GM12801 (cell line): ENCODE results near the gene AKAP6.

Experiments
- CTCF ChIP-seq: IDR thresholded peaks from one replicate; pipeline ENCODE4 v1.5.1; 2011; ENCODE audit warnings: control low read depth; ENCODE audit not compliant: insufficient read length; ENCODE audit errors: extremely low read depth

The AKAP6 gene

GRCh38 chr14:32824195-32824594, 495.1 kb downstream of the AKAP6 start:
- no peak for TF ChIP-seq CTCF

GRCh38 chr14:32825058-32825457, 496.0 kb downstream of the AKAP6 start:
- TF ChIP-seq CTCF: no peak

- TF ChIP-seq CTCF: no peak
Measured at GRCh38 chr14:32826404-32827082, 497.4 kb downstream of the AKAP6 start.

DNA sequence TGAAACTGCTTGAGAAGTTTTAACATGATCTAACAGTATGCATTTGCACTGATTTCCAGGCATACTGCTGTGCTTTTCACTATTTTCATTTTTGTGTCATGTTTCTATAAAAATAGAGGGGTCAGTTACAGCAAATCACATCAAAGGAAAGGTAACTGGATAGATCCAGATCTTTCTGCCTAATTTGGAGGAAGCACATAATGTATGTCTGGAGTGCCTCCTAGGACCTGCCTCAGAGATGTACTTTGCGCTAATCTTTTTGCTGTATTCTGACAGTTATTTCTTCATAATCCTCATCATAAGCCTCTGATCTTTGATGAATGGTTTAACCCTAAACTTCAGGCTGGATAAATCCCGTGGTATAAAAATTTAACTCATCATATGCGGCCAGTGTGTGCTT, 498.4 kb downstream of the AKAP6 start:
- no peak for TF ChIP-seq CTCF

- TF ChIP-seq CTCF: no peak
Measured at GRCh38 chr14:32835924-32836323, 506.8 kb downstream of the AKAP6 start.

DNA sequence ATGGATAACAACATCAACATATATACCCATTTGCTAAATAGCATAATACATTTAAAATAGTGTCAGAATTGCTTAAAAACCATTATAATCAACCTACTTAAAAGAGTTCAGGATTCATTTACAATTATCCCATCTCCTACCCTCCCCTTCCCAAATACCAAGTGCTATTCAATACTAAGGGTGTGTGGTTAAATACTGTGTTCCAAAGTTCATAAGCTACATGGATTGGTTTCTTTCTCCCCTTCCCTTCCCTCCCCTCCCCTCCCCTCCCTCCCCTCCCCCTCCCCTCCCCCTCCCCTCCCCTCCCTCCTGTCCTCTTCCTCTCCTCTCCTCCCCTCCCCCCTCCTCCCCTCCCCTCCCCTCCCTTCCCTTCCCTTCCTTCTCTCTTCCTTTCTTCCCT, 512.6 kb downstream of the AKAP6 start:
- no peak for TF ChIP-seq CTCF

DNA sequence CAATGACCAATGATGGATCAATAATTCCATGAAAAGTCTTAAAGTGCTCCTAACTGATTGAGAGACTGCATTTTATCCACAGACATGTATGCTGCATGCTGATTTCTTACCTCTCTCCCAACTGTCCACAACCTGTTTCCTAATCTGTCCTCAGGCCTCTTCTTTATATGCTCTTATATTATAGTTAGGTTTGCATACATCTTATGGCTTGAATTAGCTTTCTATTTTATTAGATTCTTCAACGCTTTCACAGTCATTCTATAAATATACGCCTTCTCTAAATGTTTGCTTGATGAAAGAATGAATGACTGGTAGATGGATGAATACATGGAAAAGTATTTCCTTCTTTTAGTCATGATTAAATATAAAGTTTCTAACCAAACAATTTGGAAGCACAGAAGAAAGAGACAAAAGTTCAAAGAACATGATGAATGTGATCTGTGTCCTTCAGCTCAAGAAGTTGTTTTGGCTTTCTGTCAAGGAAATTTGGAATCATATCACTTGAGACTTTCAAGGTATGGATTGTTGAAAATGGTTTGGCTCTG, 517.8 kb downstream of the AKAP6 start:
- no peak for TF ChIP-seq CTCF
